GM19397 (cell line): ENCODE measurements around the gene EPS8L1.

Experiments
- ATAC-seq: cut with Tn5 transposase; IDR thresholded peaks from one replicate; pipeline ENCODE4 v1.9.1; 2021; ENCODE audit warnings: mild to moderate bottlenecking, moderate library complexity; ENCODE audit not compliant: unreplicated experiment

Gene EPS8L1

GRCh38 chr19:55079400-55080038, 3.9 kb downstream of the EPS8L1 start:
- no peak for ATAC-seq

DNA sequence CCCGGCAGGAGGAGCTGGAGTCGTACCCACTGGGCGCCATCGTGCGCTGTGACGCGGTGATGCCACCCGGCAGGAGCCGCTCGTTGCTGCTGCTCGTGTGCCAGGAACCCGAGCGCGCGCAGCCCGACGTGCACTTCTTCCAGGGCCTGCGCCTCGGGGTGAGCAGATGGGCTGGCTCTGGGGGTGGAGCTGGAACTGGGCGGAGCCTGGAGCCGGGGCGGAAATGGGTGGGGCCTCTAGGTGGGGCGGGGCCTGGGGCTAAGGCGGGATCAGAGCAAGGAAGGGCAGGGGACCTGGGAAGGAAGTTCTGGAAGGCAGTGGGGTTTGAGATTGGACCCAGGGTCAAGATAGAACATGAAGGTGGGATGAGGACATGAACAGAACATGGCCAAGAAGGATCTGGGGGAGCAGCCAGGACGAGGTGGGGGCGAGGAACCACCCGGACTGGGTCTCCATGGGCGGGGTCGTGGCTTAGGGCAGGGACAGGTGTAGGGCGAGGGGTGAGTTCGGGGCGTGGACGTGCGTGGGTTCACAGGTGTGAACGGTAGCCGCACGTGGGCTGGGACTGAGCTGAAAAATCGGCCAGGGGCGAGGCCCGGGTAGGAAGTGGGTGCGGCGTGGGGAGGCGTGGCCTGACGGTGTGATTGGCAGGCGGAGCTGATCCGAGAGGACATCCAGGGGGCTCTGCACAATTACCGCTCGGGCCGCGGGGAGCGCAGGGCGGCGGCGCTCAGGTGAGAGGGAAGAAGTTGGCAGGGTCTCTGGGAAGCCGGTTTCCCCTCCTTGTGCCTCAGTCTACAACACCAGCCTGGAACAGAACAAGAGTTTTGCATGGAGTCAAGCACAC, 4.7 kb downstream of the EPS8L1 start:
- no peak for ATAC-seq

GRCh38 chr19:55080968-55081769, 5.5 kb downstream of the EPS8L1 start:
- ATAC-seq: peak; percentile 85

DNA sequence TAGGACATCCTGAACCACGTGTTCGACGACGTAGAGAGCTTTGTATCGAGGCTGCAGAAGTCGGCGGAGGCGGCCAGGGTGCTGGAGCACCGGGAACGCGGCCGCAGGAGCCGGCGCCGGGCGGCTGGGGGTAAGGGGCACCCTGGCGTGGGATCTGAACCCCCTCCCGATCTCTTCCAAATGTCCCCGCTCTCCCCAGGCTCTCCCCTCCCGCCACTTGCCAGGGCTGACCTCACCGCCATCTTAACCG, 6.0 kb downstream of the EPS8L1 start:
- no peak for ATAC-seq

- ATAC-seq: no peak
Measured at GRCh38 chr19:55082020-55082851, 6.6 kb downstream of the EPS8L1 start.

- ATAC-seq: no peak
Measured at GRCh38 chr19:55083004-55083850, 7.6 kb downstream of the EPS8L1 start.

GRCh38 chr19:55084416-55084815, 8.7 kb downstream of the EPS8L1 start:
- ATAC-seq: no peak

DNA sequence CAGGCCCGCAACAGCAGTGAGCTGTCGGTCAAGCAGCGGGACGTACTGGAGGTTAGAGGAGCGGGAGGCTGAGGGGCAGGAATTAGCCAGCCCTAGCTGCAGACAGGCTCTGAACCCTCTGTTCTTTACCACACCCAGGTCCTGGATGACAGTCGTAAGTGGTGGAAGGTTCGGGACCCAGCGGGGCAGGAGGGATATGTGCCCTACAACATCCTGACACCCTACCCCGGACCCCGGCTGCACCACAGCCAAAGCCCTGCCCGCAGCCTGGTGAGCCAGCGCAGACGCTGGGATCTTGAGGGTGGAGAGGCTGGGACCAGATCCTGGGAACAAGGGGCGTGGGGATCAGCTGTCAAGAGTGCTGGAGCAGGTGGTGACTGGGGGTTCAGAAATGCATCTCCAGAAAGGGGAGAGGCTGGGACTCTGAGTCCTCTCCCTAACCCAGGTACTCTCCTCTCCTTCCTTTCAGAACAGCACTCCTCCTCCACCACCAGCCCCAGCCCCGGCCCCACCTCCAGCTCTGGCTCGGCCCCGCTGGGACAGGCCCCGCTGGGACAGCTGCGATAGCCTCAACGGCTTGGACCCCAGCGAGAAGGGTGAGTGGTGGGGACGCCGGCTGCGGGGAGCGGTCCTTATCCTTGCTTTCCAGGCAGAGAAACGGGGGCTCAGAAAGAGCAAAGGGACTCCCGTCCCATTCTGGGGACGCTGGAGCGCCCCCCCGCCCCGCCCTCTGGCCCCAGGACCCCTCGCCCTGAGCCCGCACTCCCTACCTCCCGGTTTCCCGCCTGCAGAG, 10.4 kb downstream of the EPS8L1 start:
- no peak for ATAC-seq

GRCh38 chr19:55086730-55087541, 11.3 kb downstream of the EPS8L1 start:
- ATAC-seq: no peak

GRCh38 chr19:55087542-55087901, 11.9 kb downstream of the EPS8L1 start:
- no peak for ATAC-seq

DNA sequence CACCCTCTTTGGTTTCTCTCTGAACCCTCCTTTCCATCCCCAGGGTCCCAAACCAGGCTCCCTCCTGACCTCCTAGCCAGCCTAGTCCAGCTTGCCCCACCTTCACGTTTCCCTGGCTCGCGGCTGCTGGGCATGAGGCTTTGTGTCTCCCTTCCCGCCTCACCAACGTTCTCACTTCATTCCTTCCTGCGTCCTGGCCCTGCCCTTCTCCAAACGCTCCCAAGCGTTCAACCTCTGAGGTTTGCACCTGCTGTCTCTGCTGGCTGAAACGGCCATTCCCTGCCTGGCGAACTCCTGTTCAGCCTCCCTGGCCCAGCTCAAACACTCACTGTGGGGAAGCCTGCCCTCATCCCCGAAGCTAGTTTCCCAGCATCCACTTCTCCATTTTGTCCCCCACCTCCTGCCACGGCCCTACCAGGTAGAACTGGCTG, 12.4 kb downstream of the EPS8L1 start:
- no peak for ATAC-seq

GRCh38 chr19:55088543-55089341, 13.1 kb downstream of the EPS8L1 start:
- ATAC-seq: no peak

DNA sequence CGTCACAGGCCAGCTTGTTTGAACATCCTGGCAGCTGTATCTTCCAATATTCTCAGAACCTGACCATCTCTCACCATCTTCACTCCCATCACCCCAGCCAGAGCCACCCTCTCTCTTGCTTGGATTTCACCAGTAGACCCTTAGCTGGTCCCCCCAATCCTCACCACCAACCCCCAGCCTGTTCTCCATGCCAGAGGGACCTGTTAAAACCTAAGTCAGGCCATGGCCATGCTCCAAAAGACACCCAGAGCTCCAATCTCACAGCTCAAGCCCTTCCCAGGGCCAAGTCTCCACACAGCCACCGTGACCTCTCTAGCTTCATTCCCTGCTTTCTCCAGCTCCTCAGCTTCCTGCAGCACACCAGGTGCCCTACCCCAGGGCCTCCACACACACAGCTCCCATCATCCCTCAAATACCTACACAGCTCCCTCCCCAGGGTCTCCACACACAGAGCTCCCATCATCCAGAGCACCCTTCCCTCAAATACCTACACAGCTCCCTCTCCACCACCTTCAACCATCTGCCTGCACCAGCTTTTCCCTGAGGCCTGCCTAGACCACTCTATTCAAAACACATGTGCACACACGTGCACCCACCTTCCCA, 13.8 kb downstream of the EPS8L1 start:
- ATAC-seq: no peak

DNA sequence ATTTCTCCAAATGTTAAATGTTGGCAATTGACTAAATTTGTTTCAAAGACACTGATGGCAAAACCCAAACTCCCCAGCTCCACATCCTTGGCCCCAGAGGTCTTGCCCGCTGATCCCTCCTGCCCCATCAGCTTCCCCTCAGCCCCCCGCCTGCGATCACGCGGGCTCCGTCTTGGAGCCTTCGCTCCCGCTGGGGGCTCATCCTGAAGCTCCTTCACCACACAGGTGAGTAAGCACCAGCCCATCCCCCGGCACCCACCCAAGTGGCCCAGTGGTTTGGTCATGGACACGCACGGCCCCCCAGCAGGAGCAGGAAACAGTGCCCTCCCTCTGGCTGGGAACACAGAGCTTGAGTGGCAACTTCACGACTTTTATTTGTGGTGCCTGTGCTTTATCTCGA, 14.9 kb downstream of the EPS8L1 start:
- ATAC-seq: no peak

GRCh38 chr19:55091126-55091910, 15.6 kb downstream of the EPS8L1 start:
- ATAC-seq: no peak

DNA sequence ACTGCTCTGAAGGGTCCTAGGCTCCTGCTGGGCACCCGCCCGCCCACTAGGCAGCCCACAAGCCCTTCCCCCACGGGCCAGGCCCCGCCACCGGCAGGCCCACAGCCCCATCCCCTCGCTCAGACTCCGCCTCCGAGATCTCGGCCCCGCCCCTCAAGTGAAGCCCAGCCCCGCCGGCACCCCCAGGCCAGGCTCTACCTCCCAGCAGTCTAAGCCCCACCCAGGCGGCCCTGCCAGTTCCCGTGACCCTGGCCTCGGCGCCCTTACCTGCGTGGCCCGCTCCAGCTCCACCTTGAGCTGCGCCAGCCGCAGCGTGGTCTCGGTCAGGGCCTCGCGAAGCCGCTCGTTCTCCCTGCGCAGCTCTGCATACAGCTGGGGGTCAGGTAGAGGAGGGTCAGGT, 16.3 kb downstream of the EPS8L1 start:
- ATAC-seq: no peak
